CD4-positive, alpha-beta memory T cell (primary cell): Measurements from ENCODE around the gene ZNF750. TPM values are rescaled to one million over a fixed set of nuclear protein-coding genes. Genes with fewer than 3 reads are reported as not detected.

ENCODE experiments used
- CTCF ChIA-PET: fragments of 350-600 bp; sonication (Branson Sonifier 250); formaldehyde crosslinking; loops from one replicate; lab custom pipeline; 2021; ENCODE audit warnings: inconsistent platforms; ENCODE audit not compliant: partially characterized antibody; lab: Charles Lee
- POLR2A ChIA-PET: fragments of 350-600 bp; sonication (Branson Sonifier 250); formaldehyde crosslinking; loops from one replicate; lab custom pipeline; 2021; ENCODE audit not compliant: partially characterized antibody; lab: Charles Lee
- DNase-seq, 5 donors: peaks; one replicate each; pipeline versions ENCODE4 v3.0.0 to v3.0.0-alpha.2; 2020 to 2022; ENCODE audit warnings: mixed read lengths in 1 of 5
- H3K27ac ChIP-seq: one replicate; pipeline ENCODE4 v1.7.0; 2013; ENCODE audit warnings: low read depth, low read length
- H3K27me3 ChIP-seq: 2 replicates; pipeline ENCODE4 v1.7.0; 2013; ENCODE audit warnings: mild to moderate bottlenecking, low read length, moderate library complexity; ENCODE audit not compliant: insufficient read depth
- H3K36me3 ChIP-seq: 2 replicates; pipeline ENCODE4 v1.7.0; 2013; ENCODE audit warnings: mild to moderate bottlenecking, low read length, moderate library complexity; ENCODE audit not compliant: insufficient read depth
- H3K4me1 ChIP-seq: 2 replicates; pipeline ENCODE4 v1.7.0; 2013; ENCODE audit warnings: mild to moderate bottlenecking, low read length, moderate library complexity; ENCODE audit not compliant: insufficient read depth
- H3K4me3 ChIP-seq, 2 donors: one replicate each; pipeline ENCODE4 v1.7.0; 2013; ENCODE audit warnings: low read length in 2 of 2, mild to moderate bottlenecking in 1 of 2
- H3K9me3 ChIP-seq, 2 donors: one replicate each; pipeline ENCODE4 v1.7.0; 2013; ENCODE audit warnings: low read length in 2 of 2, control low read depth in 1 of 2; ENCODE audit not compliant: control insufficient read depth in 1 of 2
- H3K27ac Mint-ChIP-seq, 7 donors: one replicate each; pipeline ENCODE4 v1.8.0; 2020 to 2021; ENCODE audit warnings: mixed read lengths in 7 of 7, mild to moderate bottlenecking in 6 of 7, inconsistent platforms in 3 of 7, moderate library complexity in 3 of 7
- H3K27me3 Mint-ChIP-seq, 2 donors: one replicate each; pipeline ENCODE4 v1.8.0; 2020 to 2021; ENCODE audit warnings: mixed read lengths in 2 of 2
- H3K36me3 Mint-ChIP-seq, 2 donors: one replicate each; pipeline ENCODE4 v1.8.0; 2020 to 2021; ENCODE audit warnings: mixed read lengths in 2 of 2, inconsistent platforms in 1 of 2, mild to moderate bottlenecking in 1 of 2
- H3K4me1 Mint-ChIP-seq, 4 donors: one replicate each; pipeline ENCODE4 v1.8.0; 2020 to 2021; ENCODE audit warnings: mixed read lengths in 4 of 4, mild to moderate bottlenecking in 1 of 4
- H3K4me3 Mint-ChIP-seq, 8 donors: one replicate each; pipeline ENCODE4 v1.8.0; 2020 to 2021; ENCODE audit warnings: mixed read lengths in 8 of 8, mild to moderate bottlenecking in 7 of 8, moderate library complexity in 6 of 8, inconsistent platforms in 3 of 8
- H3K9me3 Mint-ChIP-seq, 8 donors: one replicate each; pipeline ENCODE4 v1.8.0; 2020 to 2021; ENCODE audit warnings: mixed read lengths in 8 of 8, mild to moderate bottlenecking in 5 of 8, inconsistent platforms in 3 of 8, moderate library complexity in 1 of 8
- intact Hi-C: fragments of 100-400 bp; cut with micrococcal nuclease; formaldehyde crosslinking; loops from one replicate; pipeline ENCODE4 v1.15.1; 2023
- polyA plus RNA-seq, 2 donors: library from polyadenylated mRNA; unstranded; fragments of 300-500 nt; fragmentation: Illumina TruSeq; gene quantifications; one replicate each; pipeline ENCODE4 v1.2.3, GENCODE V29; 2021
- total RNA-seq, 2 experiments: library from RNA; stranded (reverse); gene quantifications; one replicate each; pipeline ENCODE4 v1.2.3, GENCODE V29; 2021

The ZNF750 gene
- total and polyA plus RNA-seq, 4 experiments from 2014 or later: not detected

GRCh38 chr17:82859431-82860403 lies 19.9 kb upstream of the ZNF750 start:
- Mint-ChIP-seq H3K27ac (peak overlapping the region; percentile 95 to 99 (median 98)), H3K4me1 (peaks cover 45 to 67% (median 55%) of the 10 kb centered on the region in 4 donors), H3K4me3 (peak overlapping the region; percentile 85 to 93 (median 89)), H3K27me3 (no peaks in the 10 kb centered on the region), H3K9me3 (no peaks in the 10 kb centered on the region), H3K36me3 (peaks cover 4 to 7% of the 10 kb centered on the region in 2 donors)
- Histone ChIP-seq H3K27me3 (no peaks in the 10 kb centered on the region), H3K27ac (peak overlapping the region; percentile 71), H3K36me3 (no peaks in the 10 kb centered on the region), H3K4me1 (peaks cover 64% of the 10 kb centered on the region), H3K4me3 (peak overlapping the region; percentile 27 to 51), H3K9me3 (no peaks in the 10 kb centered on the region)
- intact Hi-C loops: loop anchor here (10.0 kb wide), 1 partner anchor 185 kb away; no protein-coding TSS in a partner anchor
- ChIA-PET CTCF (interaction anchor here (1.0 to 1.5 kb wide), 3 partner anchors 26 to 78 kb away, joined by 3 to 4 read pairs (median 3); no protein-coding TSS in a partner anchor), POLR2A (interaction anchor here (0.7 to 3.4 kb wide), 6 partner anchors 11 to 67 kb away, joined by 3 to 31 read pairs (median 3); no protein-coding TSS in a partner anchor)
- DNase-seq: peak; percentile 45 to 77 (median 59)

DNA sequence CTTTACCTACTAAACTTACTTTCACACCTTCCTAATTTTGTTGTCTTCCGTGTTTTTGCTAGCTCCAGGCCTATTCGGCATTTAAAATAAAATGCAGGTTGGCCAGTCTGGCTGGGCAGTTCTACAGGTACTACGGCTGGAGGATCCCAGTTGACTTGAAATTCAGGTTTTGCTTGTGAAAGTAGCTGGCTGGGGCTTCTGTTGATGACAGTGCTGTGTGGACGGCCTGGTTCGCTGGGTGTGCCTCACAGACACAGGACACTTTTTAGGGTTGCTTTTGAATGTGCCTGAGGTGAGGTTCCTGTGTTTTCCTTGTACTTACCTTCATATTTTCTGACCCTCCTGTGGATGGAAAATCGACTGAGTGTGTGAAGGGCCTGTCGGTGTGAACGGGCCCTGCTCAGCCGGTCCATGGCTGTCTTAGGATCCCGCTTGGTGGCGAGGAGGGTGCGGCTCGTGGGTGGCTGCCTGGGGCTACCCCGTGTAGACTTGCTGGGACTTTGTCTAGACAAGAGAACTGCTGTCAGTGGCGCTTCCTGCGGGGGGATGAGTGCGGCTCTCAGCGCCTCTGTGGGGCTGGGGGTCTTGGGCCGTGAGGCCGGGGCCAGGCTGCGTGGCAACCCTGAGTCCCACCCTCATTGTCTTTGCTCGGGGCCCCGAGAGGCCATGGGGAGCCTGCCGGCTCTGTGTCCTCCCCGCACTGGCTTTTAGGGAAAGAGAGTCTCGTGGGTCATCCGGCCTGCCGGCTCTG lies 18.7 kb upstream of the ZNF750 start:
- Histone ChIP-seq H3K27ac (peak overlapping the region; percentile 71), H3K4me1 (peaks cover 53% of the 10 kb centered on the region), H3K27me3 (no peaks in the 10 kb centered on the region), H3K9me3 (no peaks in the 10 kb centered on the region), H3K36me3 (no peaks in the 10 kb centered on the region), H3K4me3 (no peak overlapping the region)
- no peaks in the 10 kb centered on the region for H3K27me3 Mint-ChIP-seq
- H3K36me3 Mint-ChIP-seq: peaks cover 4 to 7% of the 10 kb centered on the region in 2 donors
- H3K4me1 Mint-ChIP-seq: peaks cover 36 to 55% (median 44%) of the 10 kb centered on the region in 4 donors
- H3K4me3 Mint-ChIP-seq: peak overlapping the region; percentile 4 to 93 (median 66)
- POLR2A ChIA-PET: interaction anchor here (0.7 to 3.4 kb wide), 5 partner anchors 13 to 34 kb away, joined by 3 to 31 read pairs (median 4); no protein-coding TSS in a partner anchor
- H3K9me3 Mint-ChIP-seq: no peaks in the 10 kb centered on the region
- peak in 3 of 5 donors; percentile 22 to 74 (median 37) for DNase-seq
- intact Hi-C loops: no loop called here
- CTCF ChIA-PET: interaction anchor here (1.0 to 1.5 kb wide), 3 partner anchors 55 to 77 kb away, joined by 3 to 4 read pairs (median 3); no protein-coding TSS in a partner anchor
- H3K27ac Mint-ChIP-seq: peak overlapping the region; percentile 95 to 99 (median 98)

DNA sequence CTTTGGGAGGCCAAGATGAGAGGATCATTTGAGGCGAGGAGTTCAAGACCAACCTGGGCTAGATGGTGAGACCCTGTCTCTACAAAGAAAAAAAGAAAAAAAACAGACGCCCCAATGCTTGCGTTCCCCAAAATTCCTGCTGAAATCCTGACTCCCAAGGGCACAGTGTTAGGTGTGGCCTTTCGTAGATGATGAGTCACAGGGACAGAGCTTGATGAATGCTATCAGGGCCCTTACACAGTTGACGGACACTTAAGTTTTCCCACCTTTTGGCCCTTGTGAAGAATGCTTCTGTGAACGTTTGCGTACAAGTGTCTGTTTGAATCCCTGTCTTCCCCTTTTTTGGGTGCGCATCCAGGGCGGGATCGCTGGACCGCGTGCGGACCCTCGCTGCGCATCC lies 16.5 kb upstream of the ZNF750 start:
- no peak overlapping the region for H3K27ac ChIP-seq
- peaks cover 35% of the 10 kb centered on the region for H3K4me1 ChIP-seq
- no peaks in the 10 kb centered on the region for H3K36me3 ChIP-seq
- Mint-ChIP-seq H3K4me3 (no peak overlapping the region), H3K27me3 (no peaks in the 10 kb centered on the region), H3K27ac (peak overlapping the region in 1 of 7 donors; percentile 7), H3K9me3 (no peaks in the 10 kb centered on the region), H3K4me1 (peaks cover 25 to 35% (median 29%) of the 10 kb centered on the region in 4 donors), H3K36me3 (peaks cover 4 to 7% of the 10 kb centered on the region in 2 donors)
- no peaks in the 10 kb centered on the region for H3K9me3 ChIP-seq
- no peaks in the 10 kb centered on the region for H3K27me3 ChIP-seq
- CTCF ChIA-PET: no interaction called here
- intact Hi-C loops: no loop called here
- DNase-seq: no peak
- H3K4me3 ChIP-seq: no peak overlapping the region
- POLR2A ChIA-PET: interaction anchor here (1.3 kb wide), 1 partner anchor 29 kb away, joined by 3 read pairs; no protein-coding TSS in a partner anchor

- no peaks in the 10 kb centered on the region for H3K27me3 Mint-ChIP-seq
- H3K4me1 Mint-ChIP-seq: peaks cover 14 to 22% (median 19%) of the 10 kb centered on the region in 4 donors
- DNase-seq: no peak
- Histone ChIP-seq H3K4me3 (no peak overlapping the region), H3K4me1 (peaks cover 13% of the 10 kb centered on the region), H3K9me3 (no peaks in the 10 kb centered on the region), H3K27me3 (no peaks in the 10 kb centered on the region), H3K27ac (no peak overlapping the region), H3K36me3 (no peaks in the 10 kb centered on the region)
- intact Hi-C loops: no loop called here
- H3K36me3 Mint-ChIP-seq: peaks cover 2 to 11% of the 10 kb centered on the region in 2 donors
- H3K27ac Mint-ChIP-seq: peak overlapping the region in 1 of 7 donors; percentile 8
- ChIA-PET POLR2A (interaction anchor here (1.3 kb wide), 1 partner anchor 10 kb away, joined by 4 read pairs; no protein-coding TSS in a partner anchor), CTCF (interaction anchor here (1.1 to 1.6 kb wide), 2 partner anchors 9 to 10 kb away, joined by 4 read pairs; no protein-coding TSS in a partner anchor)
- H3K4me3 Mint-ChIP-seq: no peak overlapping the region
- no peaks in the 10 kb centered on the region for H3K9me3 Mint-ChIP-seq
Measured at GRCh38 chr17:82854226-82854625, 14.4 kb upstream of the ZNF750 start.

DNA sequence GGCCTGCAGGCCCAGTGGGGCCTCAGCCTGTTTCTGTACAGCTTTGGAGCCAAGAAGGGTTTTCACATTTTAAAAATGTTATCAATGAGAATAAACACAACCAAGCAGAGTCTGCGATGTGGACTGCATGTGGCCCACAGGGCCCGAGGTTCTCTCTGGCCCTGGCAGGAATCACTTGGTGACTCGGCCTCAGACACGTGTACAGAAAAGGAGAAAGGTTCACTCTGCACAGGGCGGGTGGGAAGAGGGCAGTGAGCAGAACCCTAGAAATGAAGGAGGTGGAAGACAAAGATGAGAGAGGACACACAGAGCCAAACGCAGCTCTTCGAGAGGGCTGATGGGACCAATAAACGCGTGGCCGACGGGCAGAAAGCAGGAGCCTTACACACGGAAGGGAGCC lies 11.6 kb upstream of the ZNF750 start:
- no peak for DNase-seq
- Histone ChIP-seq H3K27me3 (no peaks in the 10 kb centered on the region), H3K27ac (no peak overlapping the region), H3K9me3 (no peaks in the 10 kb centered on the region), H3K4me1 (no peaks in the 10 kb centered on the region), H3K4me3 (no peak overlapping the region), H3K36me3 (no peaks in the 10 kb centered on the region)
- intact Hi-C loops: no loop called here
- Mint-ChIP-seq H3K27me3 (no peaks in the 10 kb centered on the region), H3K9me3 (no peaks in the 10 kb centered on the region), H3K27ac (peak overlapping the region in 1 of 7 donors; percentile 17), H3K36me3 (peaks cover 3 to 13% of the 10 kb centered on the region in 2 donors), H3K4me3 (no peak overlapping the region), H3K4me1 (peaks cover 4 to 13% (median 8%) of the 10 kb centered on the region in 4 donors)
- ChIA-PET CTCF (interaction anchor here (0.6 kb wide), 1 partner anchor 26 kb away, joined by 3 read pairs; no protein-coding TSS in a partner anchor), POLR2A (no interaction called here)

GRCh38 chr17:82849076-82849945 lies 9.5 kb upstream of the ZNF750 start:
- H3K27ac ChIP-seq: no peak overlapping the region
- intact Hi-C loops: no loop called here
- H3K4me1 ChIP-seq: no peaks in the 10 kb centered on the region
- H3K4me3 ChIP-seq: no peak overlapping the region
- H3K36me3 ChIP-seq: no peaks in the 10 kb centered on the region
- Mint-ChIP-seq H3K27me3 (no peaks in the 10 kb centered on the region), H3K9me3 (no peaks in the 10 kb centered on the region), H3K36me3 (peaks cover 2 to 10% of the 10 kb centered on the region in 2 donors), H3K27ac (peak overlapping the region in 6 of 7 donors; percentile 8 to 88 (median 50)), H3K4me3 (peak overlapping the region in 2 of 8 donors; percentile 20 to 25), H3K4me1 (peaks cover 4 to 11% (median 8%) of the 10 kb centered on the region in 4 donors)
- no peaks in the 10 kb centered on the region for H3K27me3 ChIP-seq
- ChIA-PET POLR2A (interaction anchor here (1.0 kb wide), 1 partner anchor 11 kb away, joined by 3 read pairs; no protein-coding TSS in a partner anchor), CTCF (no interaction called here)
- DNase-seq: no peak
- H3K9me3 ChIP-seq: no peaks in the 10 kb centered on the region
